Endothelial cell of umbilical vein (primary cell): ENCODE measurements around the gene HADHB. TPM values are rescaled to one million over a fixed set of nuclear protein-coding genes. Genes with fewer than 3 reads are reported as not detected.

Source experiments
- BruUV-seq: library from RNA; stranded (reverse); fragments of 400-500 nt; replicated peaks from 2 replicates; lab custom pipeline; 2021; lab: Mats Ljungman, UMichigan
- CTCF ChIA-PET: fragments of 300-600, 350-600 bp; sonication (Branson Sonifier 250); formaldehyde crosslinking; loops from one replicate; lab custom pipeline; 2021; ENCODE audit warnings: antibody characterized with exemption, inconsistent platforms; lab: Charles Lee
- POLR2A ChIA-PET: fragments of 300-600, 350-600 bp; sonication (Branson Sonifier 250); formaldehyde crosslinking; loops from one replicate; lab custom pipeline; 2021; ENCODE audit warnings: antibody characterized with exemption, inconsistent platforms; lab: Charles Lee
- DNase-seq: peaks from one replicate; pipeline ENCODE4 v3.0.0-alpha.2; 2011; ENCODE audit warnings: low read depth, low spot score
- FAIRE-seq: peaks from 2 replicates; lab custom pipeline; 2011; peaks lifted over from hg19 to GRCh38; lab: Jason Lieb, UNC
- H2AFZ ChIP-seq: 2 replicates; pipeline ENCODE4 v1.6.0; 2012; ENCODE audit warnings: low read depth, low read length, control low read depth, inconsistent platforms
- H3K27ac ChIP-seq: 2 replicates; pipeline ENCODE4 v1.5.1; 2011; ENCODE audit warnings: low read depth, mild to moderate bottlenecking, control low read depth, low read length, moderate library complexity; ENCODE audit not compliant: insufficient read depth
- H3K27me3 ChIP-seq, 2 experiments: 2 replicates each; pipeline versions ENCODE4 v1.6.0 to v1.6.1; 2011; ENCODE audit warnings: low read length in 2 of 2, mixed read lengths in 1 of 2; ENCODE audit not compliant: control insufficient read depth in 2 of 2, insufficient read depth in 2 of 2
- H3K36me3 ChIP-seq, 2 experiments: 2 replicates in 1 of 2; 3 replicates in 1 of 2; pipeline ENCODE4 v1.5.1; 2011; ENCODE audit warnings: low read length in 2 of 2, mild to moderate bottlenecking in 1 of 2, moderate library complexity in 1 of 2; ENCODE audit not compliant: control insufficient read depth in 2 of 2, insufficient read depth in 2 of 2; ENCODE audit errors: extremely low read depth in 1 of 2
- H3K4me1 ChIP-seq: 3 replicates; pipeline ENCODE4 v1.5.1; 2011; ENCODE audit warnings: mild to moderate bottlenecking, low read length; ENCODE audit not compliant: control insufficient read depth, insufficient read depth; ENCODE audit errors: extremely low read depth
- H3K4me2 ChIP-seq: 2 replicates; pipeline ENCODE4 v1.6.1; 2011; ENCODE audit warnings: low read length, control low read depth, mixed read lengths; ENCODE audit not compliant: insufficient read depth
- H3K4me3 ChIP-seq, 3 experiments: fragments of 200-600 bp in 1 of 3; sonication (generic), shearing (Covaris generic) in 1 of 3; replicated peaks in 1 of 3; 2 replicates each; pipeline ENCODE4 v1.5.1; 2011 to 2016; ENCODE audit warnings: control low read depth in 3 of 3, low read length in 3 of 3, mild to moderate bottlenecking in 2 of 3, inconsistent platforms in 1 of 3, low read depth in 1 of 3, moderate library complexity in 1 of 3; ENCODE audit not compliant: insufficient read depth in 1 of 3
- H3K79me2 ChIP-seq: 2 replicates; pipeline ENCODE4 v1.6.0; 2012; ENCODE audit warnings: low read length, inconsistent platforms; ENCODE audit not compliant: control insufficient read depth, insufficient read depth
- H3K9ac ChIP-seq: replicated peaks from 2 replicates; pipeline ENCODE3; 2011; ENCODE audit warnings: low read length, control low read depth; ENCODE audit not compliant: insufficient read depth; ENCODE audit errors: extremely low read depth
- H3K9me1 ChIP-seq: replicated peaks from 3 replicates; pipeline ENCODE4 v1.6.0; 2011; ENCODE audit warnings: mild to moderate bottlenecking, low read length; ENCODE audit not compliant: control insufficient read depth, insufficient read depth; ENCODE audit errors: extremely low read depth
- H3K9me3 ChIP-seq: replicated peaks from 2 replicates; pipeline ENCODE4 v1.5.1; 2012; ENCODE audit warnings: low read length, inconsistent platforms; ENCODE audit not compliant: control insufficient read depth, insufficient read depth
- H4K20me1 ChIP-seq: replicated peaks from 2 replicates; pipeline ENCODE3; 2011; ENCODE audit warnings: mild to moderate bottlenecking, low read length; ENCODE audit not compliant: control insufficient read depth, insufficient read depth; ENCODE audit errors: extremely low read depth
- EZH2 ChIP-seq: IDR thresholded peaks from 2 replicates; pipeline ENCODE4 v1.6.1; 2012; ENCODE audit warnings: borderline replicate concordance, low read depth, mild to moderate bottlenecking, moderate library complexity, low read length, inconsistent platforms; ENCODE audit not compliant: severe bottlenecking
- FOS ChIP-seq: IDR thresholded peaks from 2 replicates; pipeline ENCODE4 v1.6.1; 2011; ENCODE audit warnings: mild to moderate bottlenecking, low read length, moderate library complexity, borderline replicate concordance; ENCODE audit not compliant: insufficient read depth
- GATA2 ChIP-seq: IDR thresholded peaks from 2 replicates; pipeline ENCODE4 v1.7.0; 2011; ENCODE audit warnings: low read depth, mild to moderate bottlenecking, moderate library complexity, mixed read lengths, low read length; ENCODE audit not compliant: insufficient read length, insufficient read depth
- JUN ChIP-seq: IDR thresholded peaks from 2 replicates; pipeline ENCODE4 v1.6.1; 2011; ENCODE audit warnings: borderline replicate concordance, low read depth; ENCODE audit not compliant: insufficient read length, insufficient read depth
- MAX ChIP-seq: IDR thresholded peaks from 2 replicates; pipeline ENCODE4 v1.6.1; 2011; ENCODE audit not compliant: insufficient read depth, insufficient read length
- MYC ChIP-seq: IDR thresholded peaks from one replicate; pipeline ENCODE4 v1.6.1; 2011; ENCODE audit warnings: mild to moderate bottlenecking, low read depth, low read length
- POLR2A ChIP-seq: IDR thresholded peaks from 2 replicates; pipeline ENCODE4 v1.6.1; 2012; ENCODE audit warnings: low read depth, mild to moderate bottlenecking, control low read depth, low read length
- POLR2AphosphoS5 ChIP-seq: IDR thresholded peaks from 2 replicates; pipeline ENCODE4 v1.6.1; 2012; ENCODE audit warnings: low read depth, mild to moderate bottlenecking, control low read depth, low read length, moderate library complexity; ENCODE audit not compliant: insufficient read depth
- dilution Hi-C: fragments of 300-500 bp; cut with MboI; formaldehyde crosslinking; loops from one replicate; pipeline ENCODE4 v1.15.0; 2019; ENCODE audit warnings: low sequenced_read_pairs; ENCODE audit not compliant: extremely low pct_ligation_motif_present
- intact Hi-C: fragments of 100-400 bp; cut with micrococcal nuclease; formaldehyde crosslinking; loops from one replicate; pipeline ENCODE4 v1.10.0; 2022
- polyA plus RNA-seq, 4 experiments: library from polyadenylated mRNA; depleted of rRNA in 3 of 4; stranded (reverse) in 3 of 4; unstranded in 1 of 4; fragments of >200 nt; gene quantifications; 2 replicates each; pipeline versions ENCODE4 v1.2.1 to v1.2.3, GENCODE V29; 2011 to 2012; ENCODE audit warnings: missing spikeins in 1 of 4
- total RNA-seq: library from RNA; stranded (reverse); gene quantifications from 2 replicates; pipeline ENCODE4 v1.2.3, GENCODE V29; 2021
- TF ChIP-seq, protein P1 (sequence below), 2 donors: IDR thresholded peaks; 1 replicate in 1 of 2; 2 replicates in 1 of 2; pipeline ENCODE4 v1.5.1; 2011; ENCODE audit warnings: low read length in 2 of 2, mild to moderate bottlenecking in 2 of 2, moderate library complexity in 2 of 2, control low read depth in 1 of 2, inconsistent platforms in 1 of 2, low read depth in 1 of 2; ENCODE audit not compliant: insufficient read depth in 1 of 2; ENCODE audit errors: extremely low read depth in 1 of 2

Gene HADHB
- total and polyA plus RNA-seq, 2 donors (not counting 3 experiments of a cell fraction or from before 2014, with no cell fraction given): 92.9 to 100 TPM

- no peak overlapping the region for H3K4me3 ChIP-seq
- intact Hi-C loops: no loop called here
- FAIRE-seq (no peak), DNase-seq (no peak)
- CTCF ChIA-PET: interaction anchor here (0.6 kb wide), 2 partner anchors 81 to 110 kb away, joined by 3 read pairs; no protein-coding TSS in a partner anchor
- H4K20me1 ChIP-seq: no peaks in the 10 kb centered on the region
- H3K36me3 ChIP-seq: peaks cover 3 to 16% of the 10 kb centered on the region in 2 experiments
- POLR2A ChIA-PET: no interaction called here
- no TSS peak for BruUV-seq
- H3K4me2 ChIP-seq: no peak overlapping the region
- peaks cover 3% of the 10 kb centered on the region for H3K4me1 ChIP-seq
- no peaks in the 10 kb centered on the region for H3K79me2 ChIP-seq
- no peak overlapping the region for H2AFZ ChIP-seq
- dilution Hi-C loops: no loop called here
- no peaks in the 10 kb centered on the region for H3K27me3 ChIP-seq
- no peak overlapping the region for H3K9ac ChIP-seq
- no peaks in the 10 kb centered on the region for H3K9me1 ChIP-seq
- H3K9me3 ChIP-seq: no peaks in the 10 kb centered on the region
- TF ChIP-seq FOS (no peak), EZH2 (no peak), GATA2 (no peak), JUN (no peak), POLR2A (no peak), MYC (no peak), POLR2AphosphoS5 (no peak)
- no peak overlapping the region for H3K27ac ChIP-seq
Measured at GRCh38 chr2:26224095-26224494, 20.6 kb upstream of the HADHB start.

DNA sequence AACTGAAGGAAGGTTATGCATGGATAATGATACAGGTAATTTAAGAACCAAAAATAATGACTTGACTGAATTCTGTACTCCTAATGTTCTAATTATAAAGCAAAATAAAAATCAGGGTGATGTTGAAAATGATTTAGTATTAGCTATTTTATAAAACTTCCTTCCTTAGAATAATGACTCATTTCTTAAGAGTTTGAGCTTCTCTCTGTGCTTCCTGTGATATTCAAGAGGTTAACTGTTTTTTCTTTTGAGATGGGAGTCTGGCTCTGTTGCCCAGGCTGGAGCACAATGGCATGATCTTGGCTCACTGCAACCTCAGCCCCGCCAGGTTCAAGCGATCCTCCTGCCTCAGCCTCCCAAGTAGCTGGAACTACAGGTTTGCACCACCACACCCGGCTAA is 15.1 kb upstream of the HADHB start:
- Histone ChIP-seq H3K36me3 (peaks cover 16 to 31% of the 10 kb centered on the region in 2 experiments), H3K4me3 (no peak overlapping the region), H3K9me1 (no peaks in the 10 kb centered on the region), H3K9ac (no peak overlapping the region), H3K79me2 (no peaks in the 10 kb centered on the region), H3K4me2 (peak overlapping the region; percentile 51), H3K27ac (no peak overlapping the region), H3K27me3 (no peaks in the 10 kb centered on the region), H2AFZ (no peak overlapping the region), H4K20me1 (no peaks in the 10 kb centered on the region), H3K9me3 (no peaks in the 10 kb centered on the region), H3K4me1 (peaks cover 8% of the 10 kb centered on the region)
- ChIA-PET CTCF (interaction anchor here (0.6 to 1.8 kb wide), 3 partner anchors 14 to 142 kb away, joined by 3 to 9 read pairs (median 3); partner anchors contain the start of genes HADHA and HADHB), POLR2A (no interaction called here)
- BruUV-seq: no TSS peak
- dilution Hi-C loops: no loop called here
- FAIRE-seq: peak; percentile 60
- intact Hi-C loops: no loop called here
- TF ChIP-seq EZH2 (no peak), POLR2A (no peak), JUN (peak; percentile 7), MAX (no peak), GATA2 (no peak), POLR2AphosphoS5 (peak; percentile 14), FOS (peak; percentile 53), MYC (no peak)
- TF ChIP-seq, protein P1, sequence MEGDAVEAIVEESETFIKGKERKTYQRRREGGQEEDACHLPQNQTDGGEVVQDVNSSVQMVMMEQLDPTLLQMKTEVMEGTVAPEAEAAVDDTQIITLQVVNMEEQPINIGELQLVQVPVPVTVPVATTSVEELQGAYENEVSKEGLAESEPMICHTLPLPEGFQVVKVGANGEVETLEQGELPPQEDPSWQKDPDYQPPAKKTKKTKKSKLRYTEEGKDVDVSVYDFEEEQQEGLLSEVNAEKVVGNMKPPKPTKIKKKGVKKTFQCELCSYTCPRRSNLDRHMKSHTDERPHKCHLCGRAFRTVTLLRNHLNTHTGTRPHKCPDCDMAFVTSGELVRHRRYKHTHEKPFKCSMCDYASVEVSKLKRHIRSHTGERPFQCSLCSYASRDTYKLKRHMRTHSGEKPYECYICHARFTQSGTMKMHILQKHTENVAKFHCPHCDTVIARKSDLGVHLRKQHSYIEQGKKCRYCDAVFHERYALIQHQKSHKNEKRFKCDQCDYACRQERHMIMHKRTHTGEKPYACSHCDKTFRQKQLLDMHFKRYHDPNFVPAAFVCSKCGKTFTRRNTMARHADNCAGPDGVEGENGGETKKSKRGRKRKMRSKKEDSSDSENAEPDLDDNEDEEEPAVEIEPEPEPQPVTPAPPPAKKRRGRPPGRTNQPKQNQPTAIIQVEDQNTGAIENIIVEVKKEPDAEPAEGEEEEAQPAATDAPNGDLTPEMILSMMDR (IDR thresholded peaks at IDR 0.05; ENCODE audit: extremely low read depth in 1 of 2, insufficient read depth in 1 of 2, low read depth in 1 of 2, low read length in 2 of 2): no peak
- peak; percentile 48 for DNase-seq
